Measurements from ENCODE around the gene RFTN1. TPM values are rescaled to one million over a fixed set of nuclear protein-coding genes. Genes with fewer than 3 reads are reported as not detected.

Gene RFTN1
- total and polyA plus RNA-seq, 4 donors: 33.8 to 82.5 (median 53.4) TPM

DNA sequence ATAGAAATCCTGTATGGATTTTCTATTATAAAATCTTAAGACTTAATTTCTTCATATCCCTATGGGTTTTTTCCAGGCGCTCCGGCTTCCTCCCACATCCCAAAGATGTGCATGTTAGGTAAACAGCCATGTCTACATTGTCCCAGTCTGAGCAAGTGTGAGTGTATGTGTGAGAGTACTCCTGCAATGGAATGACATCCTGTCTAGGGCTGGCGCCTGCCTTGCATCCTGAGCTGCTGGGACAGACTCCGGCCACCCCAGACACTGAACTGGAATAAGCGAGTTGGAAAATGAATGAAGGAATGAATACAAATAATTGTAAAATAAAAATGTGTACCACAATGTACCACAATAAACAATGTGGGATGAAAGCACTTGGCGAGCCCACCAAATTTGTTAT is 69.2 kb downstream of the RFTN1 start:
- ATAC-seq (ENCODE audit: insufficient read depth, low FRiP score): no peak

GRCh38 chr3:16442730-16443129 is 70.8 kb downstream of the RFTN1 start:
- H3K9me3 ChIP-seq (ENCODE audit: control insufficient read depth in 4 of 4, insufficient read depth in 3 of 4, low read length in 3 of 4): no peaks in the 10 kb centered on the region
- WGBS, 2 donors: 96 to 100% methylated on average over 1 of the region's 1 CpG
- peaks cover 0 to 23% (median 4%) of the 10 kb centered on the region in 5 donors for H3K4me1 ChIP-seq (ENCODE audit: control insufficient read depth in 5 of 5, insufficient read depth in 5 of 5, low read length in 5 of 5)
- TF ChIP-seq, protein P1, sequence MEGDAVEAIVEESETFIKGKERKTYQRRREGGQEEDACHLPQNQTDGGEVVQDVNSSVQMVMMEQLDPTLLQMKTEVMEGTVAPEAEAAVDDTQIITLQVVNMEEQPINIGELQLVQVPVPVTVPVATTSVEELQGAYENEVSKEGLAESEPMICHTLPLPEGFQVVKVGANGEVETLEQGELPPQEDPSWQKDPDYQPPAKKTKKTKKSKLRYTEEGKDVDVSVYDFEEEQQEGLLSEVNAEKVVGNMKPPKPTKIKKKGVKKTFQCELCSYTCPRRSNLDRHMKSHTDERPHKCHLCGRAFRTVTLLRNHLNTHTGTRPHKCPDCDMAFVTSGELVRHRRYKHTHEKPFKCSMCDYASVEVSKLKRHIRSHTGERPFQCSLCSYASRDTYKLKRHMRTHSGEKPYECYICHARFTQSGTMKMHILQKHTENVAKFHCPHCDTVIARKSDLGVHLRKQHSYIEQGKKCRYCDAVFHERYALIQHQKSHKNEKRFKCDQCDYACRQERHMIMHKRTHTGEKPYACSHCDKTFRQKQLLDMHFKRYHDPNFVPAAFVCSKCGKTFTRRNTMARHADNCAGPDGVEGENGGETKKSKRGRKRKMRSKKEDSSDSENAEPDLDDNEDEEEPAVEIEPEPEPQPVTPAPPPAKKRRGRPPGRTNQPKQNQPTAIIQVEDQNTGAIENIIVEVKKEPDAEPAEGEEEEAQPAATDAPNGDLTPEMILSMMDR (IDR thresholded peaks at IDR 0.05; ENCODE audit: control extremely low read depth, extremely low read depth): no peak
- H3K9ac ChIP-seq (ENCODE audit: insufficient read depth in 1 of 2, low read length in 2 of 2): no peak overlapping the region
- ATAC-seq (ENCODE audit: insufficient read depth, low FRiP score) (no peak), DNase-seq (no peak)
- H3K36me3 ChIP-seq (ENCODE audit: control insufficient read depth in 4 of 4, insufficient read depth in 4 of 4, low read length in 4 of 4): no peaks in the 10 kb centered on the region
- H3K4me3 ChIP-seq: no peak overlapping the region
- no peak overlapping the region for H3K27ac ChIP-seq (ENCODE audit: low read depth in 1 of 2, low read length in 1 of 2)
- H3K27me3 ChIP-seq (ENCODE audit: control insufficient read depth in 3 of 3, insufficient read depth in 3 of 3, low read length in 2 of 3): no peaks in the 10 kb centered on the region

More for the DNA sequence above, 69.2 kb downstream of the RFTN1 start:
- Histone ChIP-seq H3K27me3 (ENCODE audit: control insufficient read depth in 3 of 3, insufficient read depth in 3 of 3, low read length in 2 of 3) (no peaks in the 10 kb centered on the region), H3K4me3 (no peak overlapping the region), H3K36me3 (ENCODE audit: control insufficient read depth in 4 of 4, insufficient read depth in 4 of 4, low read length in 4 of 4) (no peaks in the 10 kb centered on the region), H3K4me1 (ENCODE audit: control insufficient read depth in 5 of 5, insufficient read depth in 5 of 5, low read length in 5 of 5) (peaks cover 0 to 20% (median 4%) of the 10 kb centered on the region in 5 donors), H3K9me3 (ENCODE audit: control insufficient read depth in 4 of 4, insufficient read depth in 3 of 4, low read length in 3 of 4) (no peaks in the 10 kb centered on the region), H3K9ac (ENCODE audit: insufficient read depth in 1 of 2, low read length in 2 of 2) (no peak overlapping the region), H3K27ac (ENCODE audit: low read depth in 1 of 2, low read length in 1 of 2) (no peak overlapping the region)
- WGBS, 2 donors: 79 to 91% methylated on average over 6 of the region's 6 CpGs
- TF ChIP-seq, protein P1 (IDR thresholded peaks at IDR 0.05; ENCODE audit: control extremely low read depth, extremely low read depth): no peak
- DNase-seq: no peak

GRCh38 chr3:16441371-16441875 is 72.1 kb downstream of the RFTN1 start:
- no peak overlapping the region for H3K27ac ChIP-seq (ENCODE audit: low read depth in 1 of 2, low read length in 1 of 2)
- TF ChIP-seq, protein P1 (IDR thresholded peaks at IDR 0.05; ENCODE audit: control extremely low read depth, extremely low read depth): no peak

More at GRCh38 chr3:16441371-16441875, 72.1 kb downstream of the RFTN1 start:
- no peaks in the 10 kb centered on the region for H3K9me3 ChIP-seq (ENCODE audit: control insufficient read depth in 4 of 4, insufficient read depth in 3 of 4, low read length in 3 of 4)
- peak overlapping the region in 1 of 2 donors; percentile 70 for H3K9ac ChIP-seq (ENCODE audit: insufficient read depth in 1 of 2, low read length in 2 of 2)
- WGBS, 2 donors: 27 to 49% methylated on average over 5 of the region's 5 CpGs
- no peaks in the 10 kb centered on the region for H3K27me3 ChIP-seq (ENCODE audit: control insufficient read depth in 3 of 3, insufficient read depth in 3 of 3, low read length in 2 of 3)
- peaks cover 0 to 26% (median 4%) of the 10 kb centered on the region in 5 donors for H3K4me1 ChIP-seq (ENCODE audit: control insufficient read depth in 5 of 5, insufficient read depth in 5 of 5, low read length in 5 of 5)
- no peak overlapping the region for H3K4me3 ChIP-seq
- DNase-seq (peak in 2 of 3 donors; percentile 53 to 60), ATAC-seq (ENCODE audit: insufficient read depth, low FRiP score) (no peak)
- no peaks in the 10 kb centered on the region for H3K36me3 ChIP-seq (ENCODE audit: control insufficient read depth in 4 of 4, insufficient read depth in 4 of 4, low read length in 4 of 4)
